Activated naive CD4-positive, alpha-beta T cell treated with Interleukin-2 at 50 U/mL for 16 hours (primary cell): ENCODE results near the gene GMDS.

Experiments used
- DNase-seq: peaks from one replicate; pipeline ENCODE4 v3.0.0-alpha.2; 2020

GMDS gene

DNA sequence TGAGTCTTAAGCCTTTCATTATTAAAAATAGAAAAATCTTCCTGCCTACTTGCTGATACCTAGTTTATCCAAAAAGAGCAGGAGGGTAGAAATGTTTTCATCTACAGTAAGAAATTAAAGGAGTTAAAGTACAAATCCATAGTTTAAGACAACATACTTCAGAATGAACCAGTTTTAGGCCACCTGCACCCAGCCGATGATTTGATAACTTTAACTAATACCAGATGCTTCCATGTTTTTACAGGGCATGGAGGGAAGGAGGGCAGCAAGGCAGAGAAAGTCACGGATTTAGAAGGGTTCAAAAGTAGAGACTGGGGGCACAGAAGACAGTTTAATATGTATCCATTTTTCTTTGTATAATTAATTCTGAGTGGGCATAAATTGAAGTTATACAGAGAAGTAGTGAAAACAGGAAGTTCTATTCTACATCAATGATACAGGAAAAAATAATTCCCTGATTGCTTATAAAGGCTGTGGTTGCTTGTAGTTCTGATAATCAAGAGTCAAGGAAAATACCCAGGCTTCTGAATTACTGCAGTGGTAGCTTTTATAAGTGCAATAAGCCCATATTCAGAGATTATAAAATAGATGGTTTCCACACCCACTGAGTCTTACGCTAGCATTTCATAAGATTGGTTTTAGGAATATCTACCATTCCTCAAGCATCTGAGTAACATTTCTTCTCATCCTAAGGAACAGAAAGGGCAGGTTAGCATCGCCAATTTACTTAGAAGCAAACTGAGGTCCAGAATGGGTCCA lies 72.0 kb downstream of the GMDS start:
- DNase-seq = no peak

DNA sequence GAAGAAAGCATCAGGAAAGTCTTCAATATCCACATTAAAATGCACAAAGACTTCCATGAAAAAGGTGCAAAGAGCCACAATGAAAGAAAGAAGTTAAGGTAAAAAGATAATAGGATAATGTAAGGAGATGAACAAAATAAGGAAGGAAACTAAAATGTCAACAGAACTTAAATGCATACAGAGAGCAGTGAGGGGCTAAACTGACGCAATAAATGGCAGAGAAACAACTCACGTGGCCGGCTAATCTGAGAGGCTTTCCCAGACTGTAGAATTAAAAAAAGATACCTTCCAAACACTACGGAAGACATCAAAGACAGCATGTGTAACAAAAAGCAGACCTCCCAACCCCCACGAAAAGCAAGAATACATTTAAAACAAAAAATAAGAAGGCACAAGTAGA lies 73.7 kb downstream of the GMDS start:
- no peak for DNase-seq

GRCh38 chr6:2168480-2168879 lies 76.9 kb downstream of the GMDS start:
- DNase-seq = no peak

GRCh38 chr6:2166717-2167116 lies 78.7 kb downstream of the GMDS start:
- DNase-seq = no peak

- DNase-seq = no peak
These were observed 80.1 kb downstream of the GMDS start for GRCh38 chr6:2165286-2165685.

DNA sequence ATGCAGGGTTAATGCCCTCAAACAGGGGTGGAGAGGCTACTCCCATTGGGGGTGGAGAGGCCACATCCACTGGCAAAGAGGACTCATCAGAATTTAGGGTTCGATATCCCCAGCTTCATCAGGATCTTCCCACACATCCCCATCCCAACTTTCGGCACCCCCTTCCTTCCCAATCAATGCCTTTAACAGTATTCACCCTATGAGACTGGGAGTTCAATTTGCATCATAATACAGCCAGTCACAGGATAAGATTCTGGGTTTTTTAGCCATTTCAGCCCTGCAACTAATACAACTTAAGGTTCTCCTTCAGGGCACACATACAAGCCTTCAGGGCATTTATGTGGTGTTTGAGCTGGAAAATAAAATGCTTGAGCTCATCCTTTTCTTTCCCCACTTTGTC lies 80.9 kb downstream of the GMDS start:
- DNase-seq = no peak

- no peak for DNase-seq
These were observed 83.3 kb downstream of the GMDS start for GRCh38 chr6:2162079-2162445.

GRCh38 chr6:2158596-2159271 lies 86.7 kb downstream of the GMDS start:
- no peak for DNase-seq

DNA sequence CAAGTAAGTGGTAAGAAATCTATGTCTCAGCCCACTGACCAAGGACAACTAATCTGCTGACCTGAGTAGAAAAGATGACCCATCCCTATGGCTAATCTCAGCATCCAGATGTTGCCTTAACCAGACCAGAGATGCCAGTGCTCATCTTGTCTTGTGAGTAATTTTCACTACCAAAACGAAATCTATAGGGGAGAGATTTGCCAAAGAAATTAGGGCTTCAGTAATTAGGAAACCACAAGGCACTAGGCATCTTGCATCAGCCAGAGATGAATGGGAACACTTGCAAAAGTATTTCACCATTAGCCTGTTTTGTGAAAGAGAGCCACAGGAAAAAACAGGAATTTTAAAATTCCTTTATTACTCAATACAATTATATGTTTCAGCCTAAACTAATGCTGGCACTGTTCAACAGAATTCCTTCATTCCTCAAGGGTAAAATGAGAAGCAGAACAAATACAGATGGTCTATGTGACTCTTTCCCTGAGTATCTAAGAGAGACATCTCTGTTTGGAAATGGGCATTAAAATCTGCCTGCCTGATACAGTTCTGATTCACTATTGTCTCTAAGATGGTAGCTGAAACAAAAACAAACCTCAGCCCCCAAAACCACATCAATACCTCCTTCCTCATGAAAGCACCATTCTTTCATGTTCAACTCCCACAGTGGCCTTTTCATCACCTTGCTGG lies 87.8 kb downstream of the GMDS start:
- DNase-seq = no peak

- DNase-seq = no peak
These were observed 90.2 kb downstream of the GMDS start for GRCh38 chr6:2155206-2155605.

DNA sequence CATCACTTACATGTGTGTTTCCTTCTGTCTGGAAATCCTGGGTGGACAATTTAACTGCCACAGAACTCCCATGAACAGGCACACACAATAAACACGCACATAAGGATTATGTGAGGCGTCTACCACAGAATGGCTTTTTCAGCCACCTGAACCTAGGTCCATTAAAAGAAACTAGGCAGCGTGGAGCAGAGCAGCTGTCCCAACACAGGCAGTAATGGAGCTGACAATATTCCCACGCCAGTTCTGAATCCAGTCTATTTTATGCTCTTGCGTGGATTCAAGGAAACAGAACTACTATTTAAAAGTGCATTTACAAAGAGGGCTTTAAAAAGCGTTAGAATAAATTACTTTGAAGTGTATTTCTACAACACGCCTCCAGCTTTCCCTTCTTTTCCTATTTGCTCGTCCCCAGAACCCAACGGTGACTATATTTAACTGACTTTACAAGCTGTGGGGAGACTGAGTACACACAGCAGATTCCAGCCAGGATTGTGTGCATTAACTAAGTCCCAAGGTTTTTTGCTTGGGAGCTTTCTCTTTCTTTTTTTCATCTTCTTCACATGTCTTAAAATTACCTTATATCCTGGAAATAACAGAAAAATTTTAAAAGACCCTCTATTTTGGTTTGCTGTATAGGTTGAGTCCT lies 95.9 kb downstream of the GMDS start:
- DNase-seq = no peak

GRCh38 chr6:2148748-2149147 lies 96.7 kb downstream of the GMDS start:
- no peak for DNase-seq

DNA sequence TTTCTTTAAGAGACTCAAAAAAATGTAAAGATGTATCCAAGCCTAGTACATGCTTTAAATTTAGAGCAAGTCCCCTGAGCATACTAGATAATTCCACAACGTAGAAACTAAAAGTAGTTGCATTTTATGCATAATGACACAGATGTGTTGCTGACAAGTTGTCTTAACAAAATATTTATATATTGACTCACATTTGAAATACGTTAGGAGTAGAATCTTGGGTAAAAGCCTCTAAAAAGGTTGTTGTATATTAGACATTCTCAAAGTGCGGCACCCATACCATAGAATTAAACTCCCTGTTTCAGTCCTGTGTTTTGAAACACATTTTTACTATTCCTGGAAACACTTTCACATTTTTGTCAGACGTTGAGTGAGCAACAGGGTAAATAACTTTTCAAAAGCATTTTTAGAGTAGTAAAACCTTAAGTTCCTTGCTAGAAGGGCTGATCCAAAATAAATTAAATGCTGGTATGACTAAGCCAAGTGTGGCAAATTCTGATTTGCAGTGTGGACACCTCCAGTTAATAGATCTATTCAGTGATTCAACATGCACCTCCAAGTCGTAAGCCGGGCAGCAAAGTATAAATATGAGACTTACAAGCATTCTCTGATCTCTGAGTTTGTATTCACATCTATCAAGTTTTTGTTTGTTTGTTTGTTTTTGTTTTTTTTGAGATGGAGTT lies 97.5 kb downstream of the GMDS start:
- no peak for DNase-seq

DNA sequence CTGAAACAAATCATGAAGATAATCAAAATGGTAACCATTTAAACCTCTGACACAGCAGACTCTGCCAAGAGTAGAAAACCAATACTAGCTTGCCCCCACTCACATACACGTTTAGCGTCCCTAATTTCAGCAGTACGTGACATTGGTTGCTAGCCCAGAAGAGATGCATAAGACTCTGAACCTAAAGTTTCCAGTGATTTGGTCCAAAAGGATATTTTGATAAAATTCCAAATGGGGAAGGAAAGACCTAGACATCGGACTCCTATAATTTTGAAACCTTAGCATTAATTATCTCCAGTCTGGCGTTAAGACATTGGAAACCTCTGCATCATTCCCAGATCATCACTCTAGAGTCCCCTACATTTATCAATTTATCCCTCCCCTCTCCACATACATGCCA lies 98.1 kb downstream of the GMDS start:
- DNase-seq = no peak

GRCh38 chr6:2144210-2144609 lies 101.2 kb downstream of the GMDS start:
- no peak for DNase-seq

DNA sequence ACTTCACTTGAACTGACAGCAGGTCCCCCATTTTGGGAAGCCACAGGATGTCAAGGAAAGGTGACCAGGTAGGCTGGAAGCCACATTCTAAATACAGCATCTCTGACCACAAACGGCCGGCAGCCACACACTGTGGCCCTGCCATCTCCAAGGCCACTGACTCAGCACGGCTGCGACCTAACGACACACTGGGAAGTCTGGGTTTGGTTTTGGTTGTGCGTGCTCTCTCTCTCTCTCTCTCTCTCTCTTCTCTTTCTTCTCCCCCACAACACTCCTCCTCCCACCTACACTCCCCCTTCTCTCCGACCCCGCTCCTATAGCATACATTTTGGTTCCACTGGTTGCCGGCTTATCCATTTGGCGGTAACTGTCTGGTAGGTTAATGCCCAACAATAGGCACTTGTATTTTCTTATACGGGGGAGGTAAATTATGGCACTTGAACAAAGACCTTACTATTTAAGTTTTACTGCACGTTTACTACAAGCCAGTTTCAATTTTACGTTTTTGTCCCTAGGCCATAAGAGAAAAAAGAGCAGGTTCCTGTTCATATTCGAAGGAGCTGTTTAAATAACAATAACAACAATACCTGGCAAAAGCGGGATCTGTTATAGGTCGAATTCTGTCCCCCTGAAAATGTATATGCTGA lies 103.6 kb downstream of the GMDS start:
- no peak for DNase-seq

DNA sequence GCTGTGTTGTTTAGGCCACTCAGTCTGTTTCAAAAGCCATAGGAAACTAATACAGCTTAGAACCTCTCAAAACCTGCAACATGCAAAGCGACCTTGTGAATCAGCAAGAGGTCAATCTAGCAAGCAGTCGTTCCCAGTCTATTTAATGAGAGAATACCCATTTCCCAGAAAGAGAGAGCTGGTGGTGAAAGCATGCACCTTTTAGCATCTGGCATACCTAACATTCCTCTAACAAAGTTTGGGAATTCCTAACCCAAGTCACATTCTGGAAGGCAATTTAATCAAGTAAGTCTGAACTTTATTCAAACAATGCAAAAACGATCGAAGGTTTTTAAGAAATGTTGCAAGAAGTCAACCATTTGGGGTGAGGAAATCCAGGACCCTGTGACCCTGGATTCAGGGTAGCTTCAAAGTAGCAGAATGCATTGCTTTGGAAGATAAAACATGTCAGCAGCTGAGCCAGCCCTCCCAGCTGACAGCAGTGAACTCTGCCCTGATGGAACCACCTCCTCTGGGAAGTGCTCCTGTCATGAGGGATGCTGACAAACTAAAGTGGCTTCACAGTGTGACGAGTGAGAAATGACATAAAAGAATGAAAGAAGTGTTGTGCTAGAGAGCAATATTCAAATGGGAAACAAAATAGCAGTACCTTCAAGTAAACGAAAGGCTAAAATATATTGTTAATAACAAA lies 104.8 kb downstream of the GMDS start:
- DNase-seq = no peak

DNA sequence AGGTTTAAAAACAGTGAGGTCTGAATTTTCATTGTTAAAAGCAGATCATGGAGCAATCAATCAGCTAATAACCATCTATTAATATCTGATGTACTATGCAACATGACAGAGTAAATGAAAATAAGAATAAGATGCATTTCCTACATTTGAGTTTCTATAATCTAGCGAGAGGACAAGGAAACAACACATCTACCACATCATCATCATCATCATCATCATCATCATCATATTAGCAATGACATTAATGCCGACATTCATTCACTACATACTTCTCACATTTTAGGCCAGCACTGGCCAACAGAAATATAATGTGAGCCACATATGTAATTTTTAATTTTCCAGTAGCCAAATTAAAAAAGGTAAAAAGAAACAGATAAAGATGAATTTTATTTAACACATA lies 110.0 kb downstream of the GMDS start:
- DNase-seq = no peak

- no peak for DNase-seq
These were observed 110.9 kb downstream of the GMDS start for GRCh38 chr6:2134554-2134953.

DNA sequence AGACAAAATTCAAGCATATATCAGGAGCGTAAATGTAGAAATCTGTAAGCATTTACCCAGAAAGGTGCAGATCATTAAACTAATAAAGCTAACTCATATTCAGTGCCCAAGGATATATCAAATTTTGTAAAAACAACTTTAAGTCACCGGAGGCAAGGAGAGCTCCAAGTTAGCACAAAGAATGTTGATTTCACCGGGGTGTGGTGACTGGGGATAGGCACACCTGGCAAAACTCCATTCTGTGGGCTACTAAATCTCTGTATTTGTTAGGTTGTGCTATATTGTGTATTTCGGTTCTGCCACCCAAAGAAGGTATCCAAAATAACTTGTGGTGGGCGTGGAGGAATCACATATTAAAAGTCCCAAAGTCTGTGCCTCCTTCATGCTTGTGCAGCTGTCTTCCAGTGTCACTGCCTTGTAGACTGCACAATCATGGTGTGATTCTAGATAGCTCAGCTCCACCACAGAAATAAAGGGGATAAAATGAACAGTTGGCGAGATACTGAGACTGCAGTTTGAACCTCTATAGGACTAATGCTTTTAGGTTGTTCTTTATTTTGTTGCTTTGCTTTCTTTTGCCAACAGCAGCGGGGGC lies 111.6 kb downstream of the GMDS start:
- no peak for DNase-seq

DNA sequence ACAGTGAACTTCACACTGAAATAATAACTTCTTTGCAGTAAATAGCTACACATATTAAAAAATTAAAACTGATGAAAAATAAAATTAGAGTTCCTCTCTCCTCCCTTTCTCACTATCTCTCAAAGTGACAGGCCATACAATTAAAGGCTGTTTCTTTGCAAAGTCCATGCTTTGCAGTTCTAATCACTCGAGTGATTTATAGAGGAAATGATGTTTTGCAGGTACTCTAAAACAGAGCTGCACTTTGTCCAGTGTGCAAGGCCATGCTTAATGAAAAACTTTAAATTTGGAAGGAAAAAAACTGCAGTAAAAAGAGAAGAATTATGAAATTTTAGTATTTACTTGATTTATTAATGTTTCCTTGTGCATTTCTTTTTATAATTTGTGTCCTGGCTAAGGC lies 112.5 kb downstream of the GMDS start:
- DNase-seq = no peak

DNA sequence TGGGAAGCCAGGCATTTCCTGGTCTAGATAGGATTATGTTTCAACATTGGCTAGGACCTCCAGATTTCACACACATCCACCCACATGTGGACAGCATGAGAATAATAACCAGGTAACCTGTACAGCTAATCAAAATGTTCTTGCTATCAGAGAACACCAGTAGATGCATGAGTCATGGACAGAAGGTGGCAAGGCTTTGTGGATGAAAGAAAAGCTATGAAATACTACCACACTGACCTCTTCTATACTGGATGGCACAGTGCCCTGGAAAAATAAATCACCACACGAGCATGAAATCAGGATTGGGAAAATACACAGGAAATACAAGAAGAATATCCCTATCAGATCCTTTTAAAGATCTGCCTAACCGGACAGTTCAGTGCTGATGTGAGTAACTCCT lies 113.0 kb downstream of the GMDS start:
- no peak for DNase-seq
